ENCODE results near the gene EFCAB7. TPM values are rescaled to one million over a fixed set of nuclear protein-coding genes. Genes with fewer than 3 reads are reported as not detected.

EFCAB7 gene
- total and polyA plus RNA-seq, 9 donors = 6.5 to 26.3 (median 8.2) TPM

DNA sequence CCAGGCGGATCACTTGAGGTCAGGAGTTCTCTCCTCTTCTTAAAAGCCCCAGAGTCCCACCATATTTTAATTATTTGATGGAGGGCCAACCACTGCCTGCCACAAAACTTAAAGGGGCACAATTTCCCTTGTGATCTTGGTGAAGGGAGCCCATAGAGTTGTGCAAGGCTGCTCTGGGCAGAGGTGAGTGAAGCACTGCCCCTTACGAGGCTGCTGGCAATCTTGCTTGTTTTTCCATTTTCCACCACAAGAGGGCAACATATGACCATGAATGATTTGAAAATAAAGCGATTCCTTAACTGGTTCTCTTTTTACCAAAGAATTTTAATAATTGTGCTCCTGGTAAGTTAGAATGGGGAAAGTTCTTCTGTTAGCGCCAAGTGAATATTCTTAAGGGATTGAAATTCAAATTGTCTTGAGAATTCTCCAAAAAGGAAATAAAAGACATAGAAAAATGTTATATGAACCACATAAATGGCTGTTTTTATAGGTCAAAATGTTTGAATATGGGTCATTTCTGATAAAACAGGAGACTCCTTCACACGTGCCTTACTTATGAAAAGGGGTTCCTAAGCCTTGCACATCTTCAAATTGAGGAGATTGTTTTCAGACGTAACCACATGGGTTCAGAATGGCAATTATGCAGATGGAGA is 92.6 kb downstream of the EFCAB7 start:
- 35 to 38% (median 37%) methylated on average over 6 of the region's 6 CpGs for WGBS, 3 donors
- H3K9me3 ChIP-seq = no peaks in the 10 kb centered on the region
- H3K27me3 ChIP-seq = no peaks in the 10 kb centered on the region
- intact Hi-C loops (cut with DNase I) = loop anchor here (2.0 to 10.0 kb wide), 4 partner anchors 519 to 631 kb away; no protein-coding TSS in a partner anchor
- peak in 4 of 5 donors; percentile 42 to 76 (median 53) for DNase-seq
- no peaks in the 10 kb centered on the region for H3K4me1 ChIP-seq (ENCODE audit: insufficient read depth)
- no peak overlapping the region for H3K27ac ChIP-seq
- no peak for TF ChIP-seq POLR2A (IDR thresholded peaks at IDR 0.05)
- TF ChIP-seq, protein P1, sequence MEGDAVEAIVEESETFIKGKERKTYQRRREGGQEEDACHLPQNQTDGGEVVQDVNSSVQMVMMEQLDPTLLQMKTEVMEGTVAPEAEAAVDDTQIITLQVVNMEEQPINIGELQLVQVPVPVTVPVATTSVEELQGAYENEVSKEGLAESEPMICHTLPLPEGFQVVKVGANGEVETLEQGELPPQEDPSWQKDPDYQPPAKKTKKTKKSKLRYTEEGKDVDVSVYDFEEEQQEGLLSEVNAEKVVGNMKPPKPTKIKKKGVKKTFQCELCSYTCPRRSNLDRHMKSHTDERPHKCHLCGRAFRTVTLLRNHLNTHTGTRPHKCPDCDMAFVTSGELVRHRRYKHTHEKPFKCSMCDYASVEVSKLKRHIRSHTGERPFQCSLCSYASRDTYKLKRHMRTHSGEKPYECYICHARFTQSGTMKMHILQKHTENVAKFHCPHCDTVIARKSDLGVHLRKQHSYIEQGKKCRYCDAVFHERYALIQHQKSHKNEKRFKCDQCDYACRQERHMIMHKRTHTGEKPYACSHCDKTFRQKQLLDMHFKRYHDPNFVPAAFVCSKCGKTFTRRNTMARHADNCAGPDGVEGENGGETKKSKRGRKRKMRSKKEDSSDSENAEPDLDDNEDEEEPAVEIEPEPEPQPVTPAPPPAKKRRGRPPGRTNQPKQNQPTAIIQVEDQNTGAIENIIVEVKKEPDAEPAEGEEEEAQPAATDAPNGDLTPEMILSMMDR (IDR thresholded peaks at IDR 0.05) = peak; percentile 52 to 83 (median 82)
- H3K36me3 ChIP-seq = no peaks in the 10 kb centered on the region
- H3K4me3 ChIP-seq = no peak overlapping the region

- Histone ChIP-seq H3K4me1 (ENCODE audit: insufficient read depth) (no peaks in the 10 kb centered on the region), H3K4me3 (no peak overlapping the region), H3K27me3 (no peaks in the 10 kb centered on the region), H3K36me3 (no peaks in the 10 kb centered on the region), H3K27ac (no peak overlapping the region), H3K9me3 (no peaks in the 10 kb centered on the region)
- intact Hi-C loops (cut with DNase I) = loop anchor here (2.0 to 10.0 kb wide), 4 partner anchors 517 to 630 kb away; no protein-coding TSS in a partner anchor
- DNase-seq = no peak
- TF ChIP-seq EP300 (IDR thresholded peaks at IDR 0.05) = no peak
- TF ChIP-seq POLR2A (IDR thresholded peaks at IDR 0.05) = no peak
- TF ChIP-seq, protein P1 (IDR thresholded peaks at IDR 0.05) = no peak
- 79 to 86% (median 81%) methylated on average over 6 of the region's 6 CpGs for WGBS, 3 donors
These were observed 94.1 kb downstream of the EFCAB7 start for GRCh38 chr1:63617450-63617849.

GRCh38 chr1:63618011-63618410 is 94.7 kb downstream of the EFCAB7 start:
- no peaks in the 10 kb centered on the region for H3K36me3 ChIP-seq
- H3K27me3 ChIP-seq = no peaks in the 10 kb centered on the region
- no peaks in the 10 kb centered on the region for H3K9me3 ChIP-seq
- DNase-seq = no peak
- intact Hi-C loops (cut with DNase I) = loop anchor here in 3 of 4 donors (5.0 to 10.0 kb wide), 3 partner anchors 517 to 629 kb away; no protein-coding TSS in a partner anchor
- H3K4me3 ChIP-seq = no peak overlapping the region
- no peak overlapping the region for H3K27ac ChIP-seq
- peaks cover 2% of the 10 kb centered on the region for H3K4me1 ChIP-seq (ENCODE audit: insufficient read depth)
- no peak for TF ChIP-seq EP300 (IDR thresholded peaks at IDR 0.05)
- no peak for TF ChIP-seq POLR2A (IDR thresholded peaks at IDR 0.05)
- TF ChIP-seq, protein P1 (IDR thresholded peaks at IDR 0.05) = no peak

GRCh38 chr1:63619558-63619957 is 96.2 kb downstream of the EFCAB7 start:
- DNase-seq = no peak
- TF ChIP-seq, protein P1 (IDR thresholded peaks at IDR 0.05) = no peak
- TF ChIP-seq EP300 (IDR thresholded peaks at IDR 0.05) (no peak), POLR2A (IDR thresholded peaks at IDR 0.05) (no peak)
- no peak overlapping the region for H3K4me3 ChIP-seq
- intact Hi-C loops (cut with DNase I) = loop anchor here in 3 of 4 donors (5.0 to 10.0 kb wide), 3 partner anchors 515 to 628 kb away; no protein-coding TSS in a partner anchor
- no peaks in the 10 kb centered on the region for H3K27me3 ChIP-seq
- WGBS, 3 donors = 86 to 98% (median 97%) methylated on average over 4 of the region's 4 CpGs
- no peaks in the 10 kb centered on the region for H3K36me3 ChIP-seq
- H3K4me1 ChIP-seq (ENCODE audit: insufficient read depth) = peaks cover 8% of the 10 kb centered on the region
- no peak overlapping the region for H3K27ac ChIP-seq
- no peaks in the 10 kb centered on the region for H3K9me3 ChIP-seq

All from ovary (tissue), 9 donors.